Middle frontal gyrus (tissue), 1 donor: ENCODE results near the gene SLPI.

Experiments
- DNase-seq: peaks from one replicate; pipeline ENCODE4 v3.0.0-alpha.2; 2015; ENCODE audit warnings: low spot score; ENCODE audit errors: extremely low spot score

The SLPI gene

DNA sequence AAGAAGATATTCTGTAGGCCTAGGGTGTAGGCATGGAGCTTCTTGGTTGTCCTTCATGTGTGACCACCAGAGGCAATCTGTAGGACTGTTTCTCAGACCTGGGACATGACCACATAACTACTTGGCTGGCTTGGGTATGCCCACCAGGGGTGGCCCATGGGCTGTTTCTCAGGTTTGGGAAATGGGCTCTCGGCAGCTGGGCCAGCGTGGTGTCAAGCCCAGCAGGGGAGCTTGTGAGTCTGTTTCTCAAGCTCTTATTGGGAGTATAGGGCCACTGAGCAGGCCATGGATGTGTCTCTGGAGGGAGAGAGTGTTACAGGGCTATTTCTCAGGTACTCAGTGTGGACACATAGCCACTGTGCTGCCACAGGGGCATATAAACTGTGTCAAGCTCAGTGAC is 35.7 kb downstream of the SLPI start:
- DNase-seq, result no peak

DNA sequence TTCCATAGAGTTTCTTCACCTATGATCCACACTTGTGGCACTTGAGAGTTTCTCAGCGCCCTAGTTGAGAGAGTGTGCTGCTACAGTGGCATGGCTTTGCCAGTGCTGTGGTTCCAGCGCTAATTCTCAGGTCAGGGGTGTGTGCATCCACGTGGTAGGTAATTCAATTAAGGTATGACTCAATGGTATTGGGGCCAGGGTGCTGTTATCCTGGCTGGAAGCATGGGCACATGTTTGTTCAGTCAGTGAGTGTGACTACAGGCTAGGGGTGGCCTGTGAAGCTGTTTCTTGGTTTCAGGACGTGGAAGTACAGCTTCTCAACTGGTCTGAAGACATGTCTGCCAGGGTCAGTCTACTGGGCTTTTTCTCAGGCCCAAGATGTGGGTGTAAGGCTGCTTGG is 36.2 kb downstream of the SLPI start:
- DNase-seq, result no peak

DNA sequence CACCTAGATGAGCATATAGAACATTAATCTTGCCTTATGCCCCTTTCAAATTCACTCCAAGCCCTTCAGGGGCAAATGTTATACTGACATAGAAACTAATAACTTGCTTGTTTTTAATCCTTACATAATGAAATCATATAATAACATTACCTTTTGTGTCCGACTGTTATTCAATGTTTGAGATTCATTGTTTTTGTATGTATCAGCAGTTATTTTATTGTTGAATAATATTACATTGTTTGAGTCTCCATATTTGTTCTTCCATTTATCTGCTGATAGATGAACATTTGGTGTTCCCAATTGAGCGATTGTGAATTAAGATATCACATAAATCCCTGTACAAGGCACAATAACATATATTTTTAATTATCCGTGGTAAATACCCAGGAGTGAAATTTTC is 41.5 kb downstream of the SLPI start:
- no peak for DNase-seq

DNA sequence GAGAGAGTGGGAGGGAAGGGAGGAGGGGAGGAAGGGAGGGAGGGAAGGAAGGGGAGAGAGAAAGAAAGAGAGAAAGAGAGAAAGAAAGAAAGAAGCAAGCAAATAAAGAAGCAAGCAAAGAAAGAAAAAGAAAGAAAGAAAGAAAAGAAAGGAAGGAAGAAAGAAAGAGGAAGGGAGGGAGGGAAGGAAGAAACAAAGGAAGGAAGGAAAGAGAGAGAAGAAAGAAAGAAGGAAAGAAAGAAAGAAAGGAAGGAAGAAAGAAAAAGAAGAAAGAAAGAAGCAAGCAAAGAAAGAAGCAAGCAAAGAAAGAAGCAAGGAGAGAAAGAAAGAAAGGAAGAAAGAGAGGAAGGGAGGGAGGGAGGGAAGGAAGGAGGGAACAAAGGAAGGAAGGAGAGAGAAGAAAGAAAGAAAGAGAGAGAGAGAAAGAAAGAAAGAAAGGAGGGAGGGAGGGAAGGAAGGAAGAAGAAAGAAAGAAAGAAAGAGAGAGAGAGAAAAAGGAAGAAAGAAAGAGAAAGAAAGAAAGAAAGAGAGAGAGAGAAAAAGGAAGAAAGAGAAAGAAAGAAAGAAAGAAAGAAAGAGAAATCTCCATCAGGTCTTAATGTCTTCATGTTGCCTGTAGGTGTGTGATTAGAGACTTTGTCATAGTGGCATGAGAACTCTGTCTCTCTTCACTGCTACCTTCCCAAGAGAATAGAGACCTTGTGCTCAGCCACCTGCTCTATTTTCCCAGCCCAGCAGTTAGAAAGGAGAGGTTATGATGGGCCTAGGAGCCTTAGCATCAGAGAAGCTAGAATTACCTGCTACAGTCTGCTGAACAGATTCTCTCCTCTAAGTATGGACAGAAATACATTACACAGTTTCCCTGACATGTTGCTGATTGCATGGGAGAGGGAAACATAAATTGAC is 42.5 kb downstream of the SLPI start:
- DNase-seq, result no peak

DNA sequence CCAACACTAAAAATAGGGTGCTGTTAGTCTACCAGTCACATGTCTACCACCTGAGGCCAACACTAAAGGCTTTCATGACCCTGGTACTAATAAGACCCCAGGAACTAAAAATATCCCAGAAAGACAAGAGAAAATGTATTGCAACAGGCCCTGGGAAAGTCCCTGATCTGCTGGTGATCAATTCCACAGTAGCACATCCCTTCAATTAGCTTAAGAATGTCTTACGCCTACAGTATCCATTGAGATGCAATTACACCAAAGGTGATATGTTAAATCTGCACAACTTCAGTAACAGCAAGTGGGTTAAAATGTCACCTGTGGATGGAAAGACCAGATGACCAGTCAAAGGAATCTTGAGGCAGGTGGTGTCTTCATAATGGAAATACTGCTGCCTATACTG is 44.4 kb downstream of the SLPI start:
- no peak for DNase-seq

DNA sequence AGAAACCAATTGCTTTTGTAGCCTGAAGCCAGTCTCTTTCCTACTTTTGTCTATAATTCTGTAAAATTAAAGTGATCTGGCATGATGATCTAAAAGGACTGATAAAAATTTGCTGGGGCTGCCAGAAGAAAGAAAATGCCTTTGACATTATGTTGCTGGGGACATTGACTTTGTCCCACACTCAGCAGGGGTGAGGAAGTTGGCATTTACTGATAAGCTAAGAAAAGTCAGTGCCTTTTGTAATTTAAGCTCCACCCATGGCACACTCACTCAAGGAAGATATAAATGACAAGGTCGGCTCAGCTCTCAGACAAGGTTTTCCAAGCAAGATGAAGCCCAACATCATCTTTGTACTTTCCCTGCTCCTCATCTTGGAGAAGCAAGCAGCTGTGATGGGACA is 47.6 kb downstream of the SLPI start, which contains the start of gene SEMG1:
SEMG1 (plus strand) TSS at position 309 of the 400 bp plus-strand sequence; CDS start at position 330, 21 bp downstream.
- DNase-seq, result no peak
